Brain microvascular endothelial cell (primary cell): ENCODE measurements around the gene GUCA1A.

Experiments
- DNase-seq: peaks from one replicate; pipeline ENCODE4 v3.0.0-alpha.2; 2020
- H3K27ac ChIP-seq: fragments of 250-450 bp; sonication (Bioruptor Pico); 2 replicates; pipeline ENCODE4 v1.5.1; 2020; ENCODE audit warnings: mild to moderate bottlenecking, moderate library complexity
- H3K27me3 ChIP-seq: fragments of 250-450 bp; sonication (Bioruptor Pico); replicated peaks from 2 replicates; pipeline ENCODE4 v1.5.1; 2020; ENCODE audit warnings: mild to moderate bottlenecking
- H3K36me3 ChIP-seq: fragments of 250-450 bp; sonication (Bioruptor Pico); replicated peaks from 2 replicates; pipeline ENCODE4 v1.5.1; 2020; ENCODE audit warnings: mild to moderate bottlenecking
- H3K4me3 ChIP-seq: 2 replicates; pipeline ENCODE4 v1.5.1; 2011; ENCODE audit warnings: low read depth, mild to moderate bottlenecking, control low read depth, low read length, moderate library complexity
- CTCF ChIP-seq: IDR thresholded peaks from 2 replicates; pipeline ENCODE4 v1.5.1; 2011; ENCODE audit warnings: low read depth, mild to moderate bottlenecking, moderate library complexity, low read length, control low read depth, inconsistent platforms; ENCODE audit errors: missing control alignments
- in situ Hi-C: cut with HindIII; loops from 2 replicates; pipeline ENCODE4 v1.10.0; 2017; ENCODE audit warnings: low sequenced_read_pairs, low pct_ligation_motif_present

The GUCA1A gene

GRCh38 chr6:42156638-42157037, 16.5 kb upstream of the GUCA1A start:
- Histone ChIP-seq H3K4me3 (no peak overlapping the region), H3K36me3 (no peaks in the 10 kb centered on the region), H3K27me3 (no peaks in the 10 kb centered on the region), H3K27ac (no peak overlapping the region)
- no peak for TF ChIP-seq CTCF
- no peak for DNase-seq
- in situ Hi-C loops = no loop called here

- no peak for TF ChIP-seq CTCF
- DNase-seq = no peak
- in situ Hi-C loops = no loop called here
Measured at GRCh38 chr6:42158011-42158410, 15.2 kb upstream of the GUCA1A start.

GRCh38 chr6:42158631-42159030, 14.5 kb upstream of the GUCA1A start:
- DNase-seq = no peak
- Histone ChIP-seq H3K27ac (no peak overlapping the region), H3K4me3 (no peak overlapping the region), H3K36me3 (no peaks in the 10 kb centered on the region), H3K27me3 (no peaks in the 10 kb centered on the region)
- no peak for TF ChIP-seq CTCF
- in situ Hi-C loops = no loop called here

More at GRCh38 chr6:42158011-42158410, 15.2 kb upstream of the GUCA1A start:
- Histone ChIP-seq H3K4me3 (no peak overlapping the region), H3K36me3 (no peaks in the 10 kb centered on the region), H3K27ac (no peak overlapping the region), H3K27me3 (no peaks in the 10 kb centered on the region)

- H3K27ac ChIP-seq = no peak overlapping the region
- no peaks in the 10 kb centered on the region for H3K36me3 ChIP-seq
- TF ChIP-seq CTCF = no peak
- in situ Hi-C loops = no loop called here
- H3K4me3 ChIP-seq = no peak overlapping the region
- no peak for DNase-seq
- H3K27me3 ChIP-seq = no peaks in the 10 kb centered on the region
Measured at GRCh38 chr6:42159431-42160024, 13.6 kb upstream of the GUCA1A start.

GRCh38 chr6:42162384-42162783, 10.8 kb upstream of the GUCA1A start:
- no peak for DNase-seq
- H3K27ac ChIP-seq = no peak overlapping the region
- TF ChIP-seq CTCF = no peak
- no peaks in the 10 kb centered on the region for H3K36me3 ChIP-seq
- in situ Hi-C loops = no loop called here
- no peak overlapping the region for H3K4me3 ChIP-seq
- no peaks in the 10 kb centered on the region for H3K27me3 ChIP-seq

GRCh38 chr6:42162812-42163211, 10.4 kb upstream of the GUCA1A start:
- no peaks in the 10 kb centered on the region for H3K27me3 ChIP-seq

More at GRCh38 chr6:42162812-42163211, 10.4 kb upstream of the GUCA1A start:
- Histone ChIP-seq H3K4me3 (no peak overlapping the region), H3K27ac (no peak overlapping the region), H3K36me3 (no peaks in the 10 kb centered on the region)
- in situ Hi-C loops = no loop called here
- no peak for DNase-seq
- no peak for TF ChIP-seq CTCF
